K562 (cell line): ENCODE measurements around the gene LAGE3. TPM values are rescaled to one million over a fixed set of nuclear protein-coding genes. Genes with fewer than 3 reads are reported as not detected.
A peak's percentile ranks its signal among the peaks of the same experiment; 100 is the strongest.

ENCODE experiments used
- BACH1 ChIP-seq: fragments of 200-800 bp; sonication (Bioruptor generic); IDR thresholded peaks from 2 replicates; pipeline ENCODE4 v1.6.1; 2016; ENCODE audit warnings: missing genetic modification characterization, missing compliant biosample characterization
- ELF2 ChIP-seq: fragments of 250-450 bp; sonication (Bioruptor Pico); IDR thresholded peaks from 2 replicates; pipeline ENCODE4 v1.5.0; 2021; ENCODE audit warnings: mild to moderate bottlenecking
- HMGN3 ChIP-seq: IDR thresholded peaks from 2 replicates; pipeline ENCODE4 v1.6.1; 2011; ENCODE audit warnings: borderline replicate concordance, low read depth, mild to moderate bottlenecking, mixed read lengths, low read length; ENCODE audit not compliant: insufficient read length; ENCODE audit errors: extremely low read depth
- IRF2 ChIP-seq: sonication (generic); formaldehyde crosslinking; IDR thresholded peaks from 2 replicates; pipeline ENCODE4 v1.8.1; 2022; ENCODE audit warnings: mild to moderate bottlenecking, missing genetic modification reagents
- JUN ChIP-seq, 2 experiments: sonication (generic) in 1 of 2; formaldehyde crosslinking in 1 of 2; IDR thresholded peaks; 2 replicates each; pipeline versions ENCODE4 v1.6.1 to v1.8.0; 2012 to 2022; ENCODE audit warnings: borderline replicate concordance in 2 of 2, mild to moderate bottlenecking in 2 of 2, improper control_type of control experiment in 1 of 2, low read depth in 1 of 2, low read length in 1 of 2, missing genetic modification reagents in 1 of 2
- NR2C2 ChIP-seq, 2 experiments: fragments of 200-800 bp in 1 of 2; sonication (Bioruptor generic) in 1 of 2; sonication (generic) in 1 of 2; formaldehyde crosslinking in 1 of 2; IDR thresholded peaks; 2 replicates each; pipeline versions ENCODE4 v1.6.1 to v1.8.0; 2016 to 2022; ENCODE audit warnings: mild to moderate bottlenecking in 1 of 2, missing compliant biosample characterization in 1 of 2, missing genetic modification characterization in 1 of 2, missing genetic modification reagents in 1 of 2
- NUFIP1 ChIP-seq: fragments of 450-650 bp; IDR thresholded peaks from 2 replicates; pipeline ENCODE4 v1.6.1; 2018; ENCODE audit not compliant: partially characterized antibody
- RCOR1 ChIP-seq, 2 experiments: IDR thresholded peaks; 2 replicates each; pipeline ENCODE4 v1.6.1; 2012; ENCODE audit warnings: low read depth in 2 of 2, low read length in 2 of 2, borderline replicate concordance in 1 of 2, improper control_type of control experiment in 1 of 2
- RFX5 ChIP-seq: IDR thresholded peaks from 2 replicates; pipeline ENCODE4 v1.6.1; 2011; ENCODE audit warnings: low read depth, mild to moderate bottlenecking, improper control_type of control experiment, low read length
- SIN3A ChIP-seq, 2 experiments: fragments of 150-350 bp in 1 of 2; IDR thresholded peaks; 2 replicates each; pipeline ENCODE4 v1.6.1; 2011 to 2016; ENCODE audit warnings: borderline replicate concordance in 2 of 2, low read depth in 2 of 2, low read length in 2 of 2, mild to moderate bottlenecking in 2 of 2, moderate library complexity in 2 of 2; ENCODE audit not compliant: control insufficient read depth in 1 of 2
- TSC22D4 ChIP-seq: fragments of 450-650 bp; IDR thresholded peaks from 2 replicates; pipeline ENCODE4 v1.6.1; 2016; ENCODE audit warnings: missing genetic modification characterization, missing biosample characterization, control low read depth
- ZNF407 ChIP-seq: fragments of 450-650 bp; IDR thresholded peaks from 2 replicates; pipeline ENCODE4 v1.6.1; 2016; ENCODE audit warnings: low read depth
- polyA plus RNA-seq, 8 experiments: library from polyadenylated mRNA; depleted of rRNA in 4 of 8; stranded (reverse) in 5 of 8; unstranded in 3 of 8; fragments of >200 nt; fragmentation: Nextera tagmentation in 2 of 8; fragmentation: Illumina TruSeq in 1 of 8; extraction: Ambion mirVana in 2 of 8; extraction: Trizol in 1 of 8; gene quantifications; 2 replicates each; pipeline versions ENCODE4 v1.2.1 to v1.2.3, GENCODE V29; 2011 to 2014; ENCODE audit warnings: inconsistent platforms in 1 of 8, missing spikeins in 1 of 8
- total RNA-seq, 7 experiments: library from RNA; depleted of rRNA in 6 of 7; stranded (reverse); fragments of >200 nt in 6 of 7; fragmentation: Illumina TruSeq in 2 of 7; extraction: Trizol in 2 of 7; gene quantifications; 2 replicates each; pipeline versions ENCODE4 v1.2.1 to v1.2.3, GENCODE V29; 2011 to 2021; ENCODE audit warnings: low replicate concordance in 1 of 7
- TF ChIP-seq, protein P1 (sequence below): fragments of 250-450 bp; sonication (Bioruptor Pico); IDR thresholded peaks from 2 replicates; pipeline ENCODE4 v1.8.0; 2021; ENCODE audit warnings: mild to moderate bottlenecking, moderate library complexity
- TF ChIP-seq, protein P2 (sequence below), 2 experiments: fragments of 450-650 bp in 1 of 2; sonication (generic) in 1 of 2; formaldehyde crosslinking; conservative IDR thresholded peaks; 2 replicates each; pipeline versions ENCODE4 v1.4.0 to v1.8.1; 2020 to 2022; ENCODE audit warnings: mild to moderate bottlenecking in 1 of 2, missing genetic modification reagents in 1 of 2

The LAGE3 gene
- total and polyA plus RNA-seq, 9 of the 15 experiments (the other 6 are each of a cell fraction or from before 2014, with no cell fraction given), result 28.2 to 125 (median 35.8) TPM

- no peak for TF ChIP-seq ZNF407
- TF ChIP-seq NUFIP1, result no peak
- no peak for TF ChIP-seq HMGN3
- peak in 1 of 2 experiments; percentile 53; a peak in 2 of 4 replicates for TF ChIP-seq SIN3A (IDR thresholded peaks at IDR 0.05; ENCODE audit: borderline replicate concordance in 2 of 2, control insufficient read depth in 1 of 2, low read depth in 2 of 2, low read length in 2 of 2)
- TF ChIP-seq JUN (IDR thresholded peaks at IDR 0.05; ENCODE audit: borderline replicate concordance, low read depth, low read length), result no peak
- TF ChIP-seq JUN (CRISPR knock-in tag; IDR thresholded peaks at IDR 0.05; ENCODE audit: borderline replicate concordance), result no peak
- TF ChIP-seq, protein P1, sequence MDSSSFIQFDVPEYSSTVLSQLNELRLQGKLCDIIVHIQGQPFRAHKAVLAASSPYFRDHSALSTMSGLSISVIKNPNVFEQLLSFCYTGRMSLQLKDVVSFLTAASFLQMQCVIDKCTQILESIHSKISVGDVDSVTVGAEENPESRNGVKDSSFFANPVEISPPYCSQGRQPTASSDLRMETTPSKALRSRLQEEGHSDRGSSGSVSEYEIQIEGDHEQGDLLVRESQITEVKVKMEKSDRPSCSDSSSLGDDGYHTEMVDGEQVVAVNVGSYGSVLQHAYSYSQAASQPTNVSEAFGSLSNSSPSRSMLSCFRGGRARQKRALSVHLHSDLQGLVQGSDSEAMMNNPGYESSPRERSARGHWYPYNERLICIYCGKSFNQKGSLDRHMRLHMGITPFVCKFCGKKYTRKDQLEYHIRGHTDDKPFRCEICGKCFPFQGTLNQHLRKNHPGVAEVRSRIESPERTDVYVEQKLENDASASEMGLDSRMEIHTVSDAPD (CRISPR knock-in tag), result no peak
- no peak for TF ChIP-seq ELF2 (CRISPR knock-in tag)
- TF ChIP-seq, protein P2, sequence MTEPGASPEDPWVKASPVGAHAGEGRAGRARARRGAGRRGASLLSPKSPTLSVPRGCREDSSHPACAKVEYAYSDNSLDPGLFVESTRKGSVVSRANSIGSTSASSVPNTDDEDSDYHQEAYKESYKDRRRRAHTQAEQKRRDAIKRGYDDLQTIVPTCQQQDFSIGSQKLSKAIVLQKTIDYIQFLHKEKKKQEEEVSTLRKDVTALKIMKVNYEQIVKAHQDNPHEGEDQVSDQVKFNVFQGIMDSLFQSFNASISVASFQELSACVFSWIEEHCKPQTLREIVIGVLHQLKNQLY (CRISPR knock-in tag; conservative IDR thresholded peaks at IDR 0.05), result no peak
- no peak for TF ChIP-seq TSC22D4 (tag)
- TF ChIP-seq RCOR1 (IDR thresholded peaks at IDR 0.05; ENCODE audit: borderline replicate concordance in 1 of 2, low read depth in 2 of 2, low read length in 2 of 2), result peak in 1 of 2 experiments; percentile 45; a peak in 1 of 4 replicates
- no peak for TF ChIP-seq RFX5
- TF ChIP-seq IRF2 (CRISPR knock-in tag), result no peak
- peak; percentile 52; the same call in 1 of the 2 replicates for TF ChIP-seq NR2C2 (CRISPR knock-in tag; IDR thresholded peaks at IDR 0.05)
- TF ChIP-seq NR2C2 (tag; IDR thresholded peaks at IDR 0.05), result peak; percentile 46; the same call in 1 of the 2 replicates
- TF ChIP-seq BACH1 (tag), result no peak
These were observed 50.6 kb downstream of the LAGE3 start, which contains the start of gene ATP6AP1 (continued) for GRCh38 chrX:154428176-154429171.
